GM21447 (cell line): ENCODE data around the gene NKAIN2.

Experiments
- ATAC-seq: cut with Tn5 transposase; IDR thresholded peaks from one replicate; pipeline ENCODE4 v1.9.1; 2021; ENCODE audit not compliant: unreplicated experiment

The NKAIN2 gene

DNA sequence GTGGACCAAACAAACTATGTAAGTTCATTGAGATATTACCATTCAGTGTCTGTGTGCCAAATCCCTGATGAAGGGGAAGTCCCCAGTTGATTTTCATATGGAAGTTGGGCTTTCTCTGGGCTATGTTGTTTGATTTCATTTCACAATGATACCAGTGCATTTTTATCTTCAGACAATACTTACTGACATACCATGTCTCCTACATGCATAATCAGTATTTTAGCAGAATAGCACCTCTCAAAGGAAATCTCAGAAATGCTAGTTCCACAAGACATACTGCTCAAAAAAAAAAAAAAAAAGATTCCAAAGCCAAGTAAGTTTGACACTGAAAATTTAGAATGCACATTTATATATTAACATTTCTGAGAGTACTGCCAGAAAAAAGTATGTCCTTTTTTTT, 989.7 kb downstream of the NKAIN2 start:
- no peak for ATAC-seq

DNA sequence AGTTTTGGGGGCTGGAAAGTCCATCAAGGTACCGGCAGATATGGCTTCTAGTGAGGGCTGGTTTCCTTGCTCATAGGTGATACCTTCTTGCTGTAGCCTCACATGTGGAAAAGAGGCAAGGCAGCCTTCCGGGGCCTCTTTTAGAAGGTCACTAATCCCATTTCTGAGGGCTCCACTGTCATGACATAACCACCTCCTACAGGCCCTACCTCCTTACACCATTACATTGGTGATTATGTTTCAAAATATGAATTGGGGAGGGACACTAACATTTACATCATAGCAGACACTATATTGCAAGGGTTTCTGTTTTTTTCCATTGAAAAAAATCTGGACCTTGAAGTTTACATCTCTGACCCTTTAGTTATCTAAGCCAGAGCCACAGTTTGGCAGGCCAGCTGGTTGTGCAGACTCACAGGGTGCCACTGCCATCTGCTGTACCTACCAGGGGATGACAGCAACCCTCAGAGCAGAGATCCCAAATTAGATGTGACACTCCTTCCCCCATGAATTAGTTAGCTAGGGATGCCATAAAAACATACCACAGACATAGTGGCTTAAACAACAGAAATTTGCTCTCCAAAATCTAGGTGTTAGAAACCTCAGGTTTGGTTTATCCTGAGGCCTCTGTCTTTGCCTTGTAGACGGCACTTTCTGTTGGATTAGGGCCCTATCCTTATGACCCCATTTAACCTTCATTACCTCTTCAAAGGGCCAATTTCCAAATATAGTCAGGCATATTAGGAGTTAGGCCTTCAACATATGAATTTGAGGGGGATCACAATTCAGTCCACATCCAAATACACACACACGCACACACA, 992.2 kb downstream of the NKAIN2 start:
- no peak for ATAC-seq

DNA sequence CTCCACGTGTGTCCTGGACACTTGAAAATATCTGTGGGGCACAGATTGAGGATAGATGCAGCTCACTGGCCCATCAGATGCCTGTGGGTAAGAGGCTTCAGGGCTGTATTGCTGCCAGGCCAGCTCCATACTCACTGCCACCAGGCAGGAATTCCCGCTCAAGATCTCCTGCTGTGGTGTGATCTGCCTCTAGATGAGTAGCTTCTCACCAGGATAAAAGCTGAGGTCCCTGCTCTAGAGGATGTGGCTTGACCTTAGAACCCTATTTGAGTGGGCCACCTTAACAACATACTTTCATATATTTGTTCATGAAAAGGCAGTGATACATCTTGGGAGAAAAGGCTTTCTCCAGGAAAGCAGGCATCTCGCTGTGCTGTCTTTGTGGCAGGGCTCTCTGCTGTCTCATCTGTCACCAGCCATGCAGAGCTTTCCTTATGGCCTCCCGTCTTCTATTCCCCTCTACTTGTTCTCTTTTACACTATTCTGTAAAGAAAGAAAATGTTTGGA, 992.9 kb downstream of the NKAIN2 start:
- ATAC-seq, result no peak

DNA sequence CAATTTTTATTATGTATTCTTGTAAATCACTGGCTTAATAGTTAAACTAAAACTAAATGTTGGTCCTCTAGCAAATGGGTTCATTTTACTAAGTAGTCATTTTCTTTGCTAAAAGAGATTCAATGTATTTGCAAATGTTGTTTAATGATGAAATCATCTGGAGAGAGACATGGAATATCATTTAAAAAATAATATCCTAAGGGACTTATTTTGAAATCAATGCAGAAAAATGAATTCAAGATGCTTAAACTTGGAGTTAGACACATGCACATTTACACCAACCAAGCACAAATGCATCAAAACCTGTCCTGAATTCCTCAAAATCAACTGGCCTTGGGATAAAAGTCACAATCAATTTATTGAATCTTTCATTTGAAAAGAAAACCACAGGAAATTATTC, 993.6 kb downstream of the NKAIN2 start:
- no peak for ATAC-seq

DNA sequence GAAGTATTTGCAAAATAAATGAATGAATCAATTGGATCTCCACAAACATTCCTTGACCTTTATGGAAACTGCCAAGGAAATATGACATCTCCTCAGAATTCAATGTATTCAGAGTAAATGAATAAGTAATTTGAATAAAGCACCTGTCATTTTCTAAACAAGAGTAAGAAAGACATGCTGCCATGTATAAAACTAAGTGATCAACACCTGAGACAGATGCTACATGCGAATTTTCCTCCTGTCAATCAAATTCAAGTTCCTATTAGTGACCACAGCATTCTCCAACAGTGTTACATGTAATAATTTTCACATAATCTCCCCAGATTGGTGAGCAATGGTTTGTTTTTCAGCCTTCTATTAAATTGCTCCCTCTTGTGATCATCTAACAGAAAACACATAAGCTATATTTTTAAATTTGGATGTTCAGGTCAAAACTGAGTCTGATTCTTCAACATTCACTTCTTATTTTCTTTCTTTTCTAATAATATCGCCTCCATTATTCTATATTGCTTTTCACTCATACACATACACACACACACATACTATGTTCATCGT, 995.4 kb downstream of the NKAIN2 start:
- ATAC-seq, result no peak

DNA sequence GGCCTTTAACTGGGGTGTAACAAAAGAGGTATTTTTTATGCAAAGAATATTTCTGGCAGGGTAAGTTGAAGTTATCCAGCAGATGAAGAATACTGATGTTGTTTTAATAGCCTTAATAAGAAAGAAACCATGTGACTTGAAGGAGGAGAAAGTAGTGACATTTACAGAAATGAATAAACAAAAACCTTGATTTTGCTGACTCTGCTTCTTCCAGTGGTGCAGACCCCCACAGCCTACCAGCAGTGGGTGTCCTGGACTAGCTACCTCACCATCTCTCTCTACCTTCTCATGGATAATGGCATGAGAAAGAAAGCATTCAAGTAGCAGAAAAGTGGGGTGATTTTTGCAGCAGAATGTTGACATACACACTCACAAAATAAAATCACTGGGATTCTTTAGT, 996.0 kb downstream of the NKAIN2 start:
- ATAC-seq, result no peak

DNA sequence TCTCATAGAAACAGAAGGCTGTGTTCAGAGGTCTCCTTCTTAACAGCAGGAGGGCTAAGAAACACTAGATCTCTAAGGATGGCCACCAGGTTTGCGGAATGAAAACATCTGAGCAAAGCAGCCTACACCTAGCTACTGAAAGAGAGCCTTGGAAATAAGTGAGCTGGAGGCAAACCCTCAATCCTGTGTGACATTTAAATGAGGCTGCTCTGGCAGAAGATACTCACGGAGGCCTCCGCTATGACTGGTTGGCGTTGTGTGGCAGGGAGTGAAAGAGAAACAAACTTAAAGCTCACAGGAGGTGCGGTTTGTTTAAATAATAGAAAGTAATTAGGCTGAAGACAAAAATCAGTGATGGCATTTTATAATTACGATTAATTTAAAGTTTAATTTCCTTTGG, 996.6 kb downstream of the NKAIN2 start:
- ATAC-seq, result no peak

DNA sequence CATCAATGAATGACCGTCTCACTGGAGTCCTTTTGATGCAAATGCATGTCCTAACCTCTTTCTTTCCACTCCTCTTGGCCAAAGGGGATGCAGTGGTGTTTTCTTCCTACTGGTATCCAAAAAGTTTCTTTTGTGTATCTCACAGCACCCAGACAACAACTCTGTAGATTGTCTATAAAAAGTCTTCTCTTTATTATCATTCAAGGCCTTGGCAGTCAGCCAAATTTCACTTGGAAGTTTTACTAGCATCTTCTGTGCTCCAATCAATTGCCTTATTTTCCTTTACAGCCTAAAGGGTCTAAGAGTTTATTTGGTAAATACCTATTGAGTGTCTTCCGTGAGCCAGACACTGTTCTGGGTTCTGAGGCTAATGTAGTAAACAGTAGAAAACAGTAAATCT, 1008.4 kb downstream of the NKAIN2 start:
- ATAC-seq, result no peak

DNA sequence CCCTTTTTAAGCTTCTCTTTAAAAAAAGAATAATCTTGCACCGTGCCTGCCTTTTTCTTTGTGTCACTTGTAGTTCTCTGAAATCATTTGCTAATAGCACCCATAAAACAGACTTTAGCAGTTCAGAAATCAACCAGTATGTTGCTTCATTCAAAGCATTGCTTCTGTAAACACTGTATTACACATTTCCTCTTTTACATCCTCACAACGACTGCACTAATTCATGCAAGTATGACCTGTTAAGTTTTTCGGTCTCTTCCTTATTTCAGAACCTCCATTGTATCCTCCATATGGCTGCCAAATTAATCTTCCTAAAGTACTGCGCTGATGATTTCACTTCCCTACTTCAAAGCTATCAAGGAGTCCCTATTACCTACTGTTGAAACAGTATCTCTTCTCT, 1015.7 kb downstream of the NKAIN2 start:
- ATAC-seq, result no peak

DNA sequence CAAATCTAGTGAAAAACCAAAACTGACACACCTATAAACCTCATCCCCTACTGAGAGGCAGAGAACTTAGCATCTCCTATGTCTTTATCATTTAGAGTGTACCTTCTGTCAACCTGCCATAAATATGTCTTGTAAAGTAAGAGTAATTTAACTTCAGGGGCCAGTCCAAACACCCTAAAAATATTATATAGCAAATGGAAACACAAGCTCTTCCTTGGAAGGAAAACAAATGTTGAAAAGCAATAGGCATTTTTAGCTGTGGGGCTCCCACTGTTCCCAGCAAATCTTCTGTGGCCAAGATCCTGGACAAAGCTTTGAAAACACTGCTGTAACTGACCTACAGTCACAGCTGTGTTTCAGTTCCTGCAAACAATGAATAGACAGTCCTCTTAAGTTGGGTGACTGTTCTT, 1018.5 kb downstream of the NKAIN2 start:
- no peak for ATAC-seq

DNA sequence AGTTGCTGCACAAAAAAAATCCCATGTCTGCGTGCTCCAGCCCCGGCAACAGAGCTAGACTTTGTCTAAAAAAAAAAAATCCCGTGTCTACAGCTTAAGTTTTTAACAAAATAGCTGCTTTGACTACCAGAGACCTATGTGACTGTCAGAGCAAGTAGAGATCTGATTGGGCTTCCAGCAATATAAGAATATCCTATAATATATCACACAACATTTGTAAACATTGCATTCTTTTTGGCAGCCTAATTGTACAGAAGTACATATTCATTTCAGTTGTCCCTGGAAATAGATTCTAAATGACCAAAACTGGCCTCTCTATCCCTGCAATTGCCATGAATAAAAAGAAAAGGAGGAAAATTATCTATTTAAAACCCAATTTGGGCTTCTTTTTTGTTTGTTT, 1019.1 kb downstream of the NKAIN2 start:
- ATAC-seq, result no peak

DNA sequence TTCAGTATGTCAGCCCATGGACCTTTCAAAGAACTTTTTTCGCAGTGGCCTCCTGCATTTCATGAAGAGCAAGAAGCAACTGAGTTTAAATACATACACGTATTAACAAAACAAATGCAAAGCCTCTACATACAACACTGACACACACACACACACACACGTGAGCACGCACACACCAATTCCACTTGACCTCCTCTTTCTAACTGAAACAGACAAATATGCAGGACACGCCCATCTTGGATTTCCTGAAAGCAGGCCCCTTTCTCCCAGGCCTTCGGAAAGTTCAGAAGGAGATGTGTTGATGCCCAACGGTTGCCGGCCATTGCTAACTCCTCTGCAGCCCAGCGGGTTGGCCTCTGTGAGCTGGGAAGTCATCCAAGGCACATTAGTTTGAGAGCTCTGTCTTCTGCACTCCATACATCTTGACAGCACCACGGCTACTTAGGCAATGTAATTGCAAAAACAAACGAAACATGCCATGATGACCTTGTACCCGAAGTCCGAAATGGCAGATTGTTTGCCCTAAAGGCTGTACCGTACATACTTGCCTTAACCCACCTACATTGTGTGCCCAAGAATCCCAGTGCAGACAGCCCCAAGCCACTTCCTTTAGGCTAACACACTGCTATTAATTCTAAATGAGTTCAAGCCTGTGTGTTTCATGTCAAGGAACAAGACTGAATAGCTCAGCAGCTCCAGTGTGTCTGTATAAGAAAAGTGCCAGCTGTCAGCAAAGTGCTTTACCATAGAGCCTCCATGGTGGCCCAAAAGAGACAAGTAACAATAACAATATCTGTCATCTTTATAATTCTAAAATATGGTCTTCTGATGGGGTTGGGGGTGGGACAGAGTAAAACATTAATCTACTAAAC, 1019.8 kb downstream of the NKAIN2 start:
- no peak for ATAC-seq

DNA sequence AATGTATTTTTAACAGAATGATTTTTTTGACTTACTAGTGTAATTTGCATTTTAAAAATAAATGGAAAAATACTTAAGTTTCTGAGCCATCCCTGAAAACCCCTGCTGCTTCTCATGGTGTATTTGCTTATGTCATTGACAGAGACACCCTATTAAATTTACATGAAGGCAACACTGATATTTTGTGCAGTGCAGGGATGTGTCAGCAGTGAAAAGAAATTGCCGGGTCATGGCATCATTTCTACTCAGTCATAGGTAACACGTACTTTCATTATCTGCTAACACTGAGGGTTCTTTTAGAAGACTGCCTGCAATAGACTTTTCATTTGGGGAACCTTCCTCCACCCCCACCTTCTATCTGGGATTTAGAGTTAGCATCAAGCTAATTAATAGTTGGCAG, 1021.9 kb downstream of the NKAIN2 start:
- no peak for ATAC-seq

DNA sequence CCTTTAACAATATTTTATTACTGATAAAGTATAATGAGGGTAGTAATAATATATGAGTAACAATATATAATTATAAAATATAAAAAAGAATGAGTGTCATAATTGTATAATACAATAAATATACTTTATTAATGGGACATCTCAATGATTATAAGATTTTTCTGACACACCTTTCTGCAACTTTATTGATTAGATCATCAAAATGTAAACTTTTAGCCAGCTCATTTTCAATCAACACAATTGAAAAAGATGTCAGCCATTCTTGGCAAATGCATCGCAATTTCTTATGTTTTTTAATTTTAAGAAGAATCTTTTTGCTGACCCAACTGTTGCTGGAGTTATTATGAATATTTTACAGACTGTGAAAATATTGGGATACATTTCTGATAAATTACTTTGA, 1026.2 kb downstream of the NKAIN2 start:
- ATAC-seq, result no peak

DNA sequence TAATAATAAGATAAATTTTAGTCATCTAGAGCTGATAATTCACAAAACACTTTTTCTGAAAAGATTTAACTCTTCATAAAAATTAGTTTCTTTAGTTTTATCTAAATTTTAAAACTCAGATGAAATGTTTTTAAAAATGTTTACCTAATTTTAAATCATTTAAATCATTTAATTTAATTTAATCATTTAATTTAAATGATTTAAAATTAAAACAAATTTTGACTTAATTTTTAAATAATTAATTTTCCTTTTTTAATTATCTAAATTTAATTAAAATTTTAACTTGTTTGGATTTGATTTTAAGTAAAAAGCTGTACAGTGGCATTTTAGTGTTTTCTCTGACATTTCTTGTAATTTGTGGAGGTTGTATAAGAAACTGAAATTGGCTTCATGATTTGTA, 1026.8 kb downstream of the NKAIN2 start:
- no peak for ATAC-seq

DNA sequence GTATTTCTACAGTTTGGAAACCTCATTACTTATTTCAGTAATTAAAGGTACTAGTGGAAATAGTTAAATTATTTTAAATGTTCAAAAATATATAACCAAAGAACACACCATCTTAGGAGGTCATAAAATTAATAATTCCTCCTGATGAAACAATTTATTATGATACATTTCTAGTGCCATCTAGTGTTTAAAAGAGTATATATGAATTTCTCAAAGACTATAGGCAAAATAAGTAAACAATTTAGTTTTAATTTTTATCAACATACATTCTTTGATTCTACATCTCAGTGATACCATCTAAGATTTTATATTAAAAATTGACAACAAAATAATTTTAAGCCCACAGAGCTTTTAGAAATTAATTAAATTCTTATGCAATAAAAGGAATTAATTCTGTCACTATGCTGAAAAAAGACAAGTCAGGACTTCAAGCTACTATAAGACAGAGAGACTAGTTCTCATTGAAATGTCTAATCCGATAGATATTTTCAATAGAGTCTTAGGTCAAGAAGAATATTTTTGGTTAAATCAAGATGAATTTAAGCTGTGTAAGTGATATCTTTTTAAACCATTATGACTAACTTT, 1050.8 kb downstream of the NKAIN2 start:
- no peak for ATAC-seq

DNA sequence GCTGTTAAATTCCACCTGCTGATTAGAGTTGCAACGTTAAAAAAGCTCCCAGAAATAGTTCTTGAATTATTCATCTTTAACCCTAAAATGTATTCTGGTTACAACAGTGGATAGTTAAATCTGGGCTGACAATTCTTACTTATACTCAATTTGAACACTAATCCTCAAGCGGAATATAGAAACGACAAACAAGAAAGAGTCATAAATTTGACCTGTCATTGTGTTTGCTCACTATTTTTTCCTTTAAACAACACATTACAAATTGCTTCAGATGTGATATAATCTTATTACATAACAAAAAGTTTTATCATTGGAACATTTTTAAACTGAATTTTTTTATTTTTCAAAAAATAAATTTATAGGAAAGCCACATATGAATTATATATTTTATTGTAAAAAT, 1054.1 kb downstream of the NKAIN2 start:
- ATAC-seq, result no peak

DNA sequence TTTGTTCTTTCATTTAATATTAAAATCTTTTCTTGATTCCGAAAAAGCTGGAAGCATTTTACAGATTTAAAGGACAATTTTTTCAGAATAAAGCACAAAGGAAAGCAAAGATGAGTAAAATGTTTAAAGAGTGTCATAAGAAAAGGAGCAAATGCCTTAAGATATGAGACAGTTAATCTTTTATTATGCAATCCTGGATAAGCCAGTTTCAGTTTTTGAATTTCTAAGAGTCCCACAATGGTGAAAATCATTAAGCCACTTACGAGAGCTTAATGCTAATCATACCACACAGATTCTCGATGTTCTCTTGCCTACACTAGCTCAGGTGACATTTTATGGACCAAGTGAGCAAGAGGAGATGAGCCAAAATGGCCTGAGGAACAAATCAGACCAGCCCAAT, 1054.9 kb downstream of the NKAIN2 start:
- no peak for ATAC-seq

DNA sequence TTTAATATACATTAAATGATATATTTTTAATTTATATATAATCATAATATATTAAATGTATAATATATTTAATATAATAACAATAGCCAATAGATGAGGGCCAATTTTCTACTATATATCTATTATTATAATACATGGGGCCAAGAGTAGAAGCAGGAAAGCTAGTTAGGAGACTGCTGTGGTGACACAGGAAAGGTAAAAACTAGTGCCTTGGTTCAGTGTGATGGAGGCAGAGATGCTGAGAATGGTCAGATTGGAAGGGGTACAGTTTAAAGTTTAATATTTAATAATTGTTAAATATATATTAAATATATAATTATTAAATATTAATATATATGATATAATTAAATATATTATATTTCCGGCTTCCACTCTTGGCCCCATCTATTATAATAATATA, 1055.7 kb downstream of the NKAIN2 start:
- no peak for ATAC-seq

DNA sequence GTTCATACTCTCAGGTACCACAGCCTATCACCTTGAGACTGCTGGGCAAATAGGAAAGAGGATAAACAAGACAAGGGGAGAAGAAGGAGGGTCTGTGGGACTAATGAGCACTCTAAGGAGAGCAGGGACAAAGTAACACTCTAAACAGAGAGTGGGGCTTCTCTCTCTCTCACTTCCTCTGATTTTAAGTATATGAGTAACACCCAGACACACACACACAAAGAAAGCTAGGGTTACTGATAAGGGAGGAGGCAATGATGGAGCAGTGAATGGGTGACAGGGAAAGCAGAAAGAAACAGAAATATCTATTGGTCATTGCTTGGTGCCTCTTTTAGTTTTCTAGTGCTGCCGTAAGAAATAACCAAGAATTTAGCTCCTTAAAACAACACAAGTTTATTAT, 1062.4 kb downstream of the NKAIN2 start:
- ATAC-seq, result no peak

DNA sequence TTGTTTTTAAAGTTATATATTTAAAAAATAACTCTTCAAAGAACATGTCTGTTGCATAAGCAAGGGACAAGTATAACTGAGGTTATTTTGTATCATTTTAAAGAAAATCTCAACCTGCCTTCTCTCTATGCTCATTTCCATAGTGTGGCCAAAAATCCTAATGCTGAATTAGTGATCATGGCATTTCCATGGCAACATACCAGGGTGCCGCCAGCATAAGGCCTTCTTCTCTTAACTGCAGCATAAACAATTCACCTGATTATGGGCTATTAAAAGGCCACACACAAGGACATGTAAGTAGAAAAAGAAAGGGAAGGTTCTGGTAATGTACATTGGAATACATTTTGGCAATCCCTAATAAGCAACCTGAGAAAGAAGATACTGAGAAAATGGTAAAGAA, 1063.5 kb downstream of the NKAIN2 start:
- ATAC-seq, result no peak
